ENCODE data around the gene ADORA1. TPM values are rescaled to one million over a fixed set of nuclear protein-coding genes. Genes with fewer than 3 reads are reported as not detected.

ADORA1 gene
- polyA plus RNA-seq, 3 donors from 2014 or later = 0.18 to 3.7 TPM; not detected in 1

- Mint-ChIP-seq H3K36me3 (no peaks in the 10 kb centered on the region), H3K27ac (no peak overlapping the region)
Measured at GRCh38 chr1:203145321-203146041, 18.0 kb downstream of the ADORA1 start.

GRCh38 chr1:203146042-203146369 lies 18.5 kb downstream of the ADORA1 start:
- no peak overlapping the region for H3K4me3 Mint-ChIP-seq
- no peaks in the 10 kb centered on the region for H3K36me3 Mint-ChIP-seq
- H3K4me1 Mint-ChIP-seq = no peaks in the 10 kb centered on the region
- no peaks in the 10 kb centered on the region for H3K27me3 Mint-ChIP-seq (ENCODE audit: low read depth in 3 of 3)
- no peak overlapping the region for H3K27ac Mint-ChIP-seq
- no peak for DNase-seq
- peaks cover 0 to 2% (median 0%) of the 10 kb centered on the region in 6 donors for H3K9me3 Mint-ChIP-seq

More at GRCh38 chr1:203145321-203146041, 18.0 kb downstream of the ADORA1 start:
- Mint-ChIP-seq H3K27me3 (ENCODE audit: low read depth in 3 of 3) (no peaks in the 10 kb centered on the region), H3K4me3 (no peak overlapping the region), H3K4me1 (no peaks in the 10 kb centered on the region), H3K9me3 (peaks cover 0 to 2% (median 0%) of the 10 kb centered on the region in 6 donors)
- no peak for DNase-seq

- peaks cover 0 to 2% (median 0%) of the 10 kb centered on the region in 6 donors for H3K9me3 Mint-ChIP-seq
- no peaks in the 10 kb centered on the region for H3K4me1 Mint-ChIP-seq
- no peak overlapping the region for H3K4me3 Mint-ChIP-seq
- no peaks in the 10 kb centered on the region for H3K36me3 Mint-ChIP-seq
- H3K27me3 Mint-ChIP-seq (ENCODE audit: low read depth in 3 of 3) = peaks cover 0 to under 1% (median 0%) of the 10 kb centered on the region in 3 donors
- DNase-seq = no peak
- H3K27ac Mint-ChIP-seq = no peak overlapping the region
Measured at GRCh38 chr1:203146537-203146936, 19.0 kb downstream of the ADORA1 start.

- Mint-ChIP-seq H3K27ac (no peak overlapping the region), H3K27me3 (ENCODE audit: low read depth in 3 of 3) (peaks cover 0 to 4% (median 2%) of the 10 kb centered on the region in 3 donors), H3K9me3 (peaks cover 0 to 2% (median 0%) of the 10 kb centered on the region in 6 donors), H3K4me3 (no peak overlapping the region), H3K36me3 (no peaks in the 10 kb centered on the region), H3K4me1 (no peaks in the 10 kb centered on the region)
- DNase-seq = no peak
Measured at GRCh38 chr1:203147376-203147775, 19.9 kb downstream of the ADORA1 start.

GRCh38 chr1:203148127-203148526 lies 20.6 kb downstream of the ADORA1 start:
- Mint-ChIP-seq H3K27me3 (ENCODE audit: low read depth in 3 of 3) (peaks cover 0 to 4% (median 2%) of the 10 kb centered on the region in 3 donors), H3K4me1 (no peaks in the 10 kb centered on the region), H3K27ac (no peak overlapping the region), H3K9me3 (peaks cover 0 to 2% (median 0%) of the 10 kb centered on the region in 6 donors), H3K4me3 (no peak overlapping the region), H3K36me3 (no peaks in the 10 kb centered on the region)
- no peak for DNase-seq

GRCh38 chr1:203148579-203148978 lies 21.1 kb downstream of the ADORA1 start:
- Mint-ChIP-seq H3K27ac (no peak overlapping the region), H3K4me3 (no peak overlapping the region), H3K4me1 (no peaks in the 10 kb centered on the region), H3K27me3 (ENCODE audit: low read depth in 3 of 3) (peaks cover 2 to 4% (median 2%) of the 10 kb centered on the region in 3 donors), H3K36me3 (no peaks in the 10 kb centered on the region), H3K9me3 (peaks cover 0 to 2% (median 0%) of the 10 kb centered on the region in 6 donors)
- no peak for DNase-seq

GRCh38 chr1:203149188-203149840 lies 21.8 kb downstream of the ADORA1 start:
- no peak for DNase-seq
- H3K4me3 Mint-ChIP-seq = no peak overlapping the region
- H3K27ac Mint-ChIP-seq = no peak overlapping the region
- H3K4me1 Mint-ChIP-seq = no peaks in the 10 kb centered on the region
- H3K27me3 Mint-ChIP-seq (ENCODE audit: low read depth in 3 of 3) = peaks cover 2 to 4% (median 4%) of the 10 kb centered on the region in 3 donors
- H3K9me3 Mint-ChIP-seq = peaks cover 0 to 2% (median 0%) of the 10 kb centered on the region in 6 donors
- H3K36me3 Mint-ChIP-seq = no peaks in the 10 kb centered on the region

GRCh38 chr1:203150511-203151297 lies 23.2 kb downstream of the ADORA1 start:
- Mint-ChIP-seq H3K27ac (no peak overlapping the region), H3K9me3 (peaks cover 0 to 2% (median 0%) of the 10 kb centered on the region in 6 donors), H3K36me3 (no peaks in the 10 kb centered on the region), H3K27me3 (ENCODE audit: low read depth in 3 of 3) (peaks cover 2 to 4% (median 4%) of the 10 kb centered on the region in 3 donors), H3K4me3 (no peak overlapping the region), H3K4me1 (no peaks in the 10 kb centered on the region)
- no peak for DNase-seq

- no peak overlapping the region for H3K4me3 Mint-ChIP-seq
- H3K27me3 Mint-ChIP-seq (ENCODE audit: low read depth in 3 of 3) = peaks cover 2 to 4% (median 4%) of the 10 kb centered on the region in 3 donors
- no peak overlapping the region for H3K27ac Mint-ChIP-seq
- H3K9me3 Mint-ChIP-seq = peaks cover 0 to 2% (median 0%) of the 10 kb centered on the region in 6 donors
- no peaks in the 10 kb centered on the region for H3K36me3 Mint-ChIP-seq
- no peak for DNase-seq
- H3K4me1 Mint-ChIP-seq = no peaks in the 10 kb centered on the region
Measured at GRCh38 chr1:203151362-203152157, 24.0 kb downstream of the ADORA1 start.

- H3K4me3 Mint-ChIP-seq = no peak overlapping the region
- no peak for DNase-seq
- H3K9me3 Mint-ChIP-seq = no peaks in the 10 kb centered on the region
- H3K36me3 Mint-ChIP-seq = no peaks in the 10 kb centered on the region
- no peak overlapping the region for H3K27ac Mint-ChIP-seq
- H3K27me3 Mint-ChIP-seq (ENCODE audit: low read depth in 3 of 3) = peaks cover 2 to 4% (median 4%) of the 10 kb centered on the region in 3 donors
- no peaks in the 10 kb centered on the region for H3K4me1 Mint-ChIP-seq
Measured at GRCh38 chr1:203152158-203153034, 24.9 kb downstream of the ADORA1 start.

- H3K4me1 Mint-ChIP-seq = no peaks in the 10 kb centered on the region
- H3K27me3 Mint-ChIP-seq (ENCODE audit: low read depth in 3 of 3) = peaks cover 2 to 4% (median 4%) of the 10 kb centered on the region in 3 donors
- H3K36me3 Mint-ChIP-seq = no peaks in the 10 kb centered on the region
- no peaks in the 10 kb centered on the region for H3K9me3 Mint-ChIP-seq
- no peak overlapping the region for H3K27ac Mint-ChIP-seq
- H3K4me3 Mint-ChIP-seq = no peak overlapping the region
- no peak for DNase-seq
Measured at GRCh38 chr1:203153051-203153988, 25.8 kb downstream of the ADORA1 start.

All from immature natural killer cell (primary cell).